Fibroblast of lung (primary cell): Measurements from ENCODE around the gene ATXN1. TPM values are rescaled to one million over a fixed set of nuclear protein-coding genes. Genes with fewer than 3 reads are reported as not detected.

ENCODE experiments used
- DNase-seq, 2 donors: peaks; one replicate each; pipeline versions ENCODE4 v3.0.0 to v3.0.0-alpha.2; 2010; ENCODE audit warnings: low read depth in 2 of 2
- H2AFZ ChIP-seq: 2 replicates; pipeline ENCODE4 v1.5.1; 2012; ENCODE audit warnings: low read length, control low read depth, inconsistent platforms
- H3K27ac ChIP-seq: 2 replicates; pipeline ENCODE4 v1.5.1; 2011; ENCODE audit warnings: low read length, control low read depth; ENCODE audit not compliant: insufficient read depth
- H3K27me3 ChIP-seq: 2 replicates; pipeline ENCODE4 v1.5.1; 2011; ENCODE audit warnings: mild to moderate bottlenecking, low read length; ENCODE audit not compliant: control insufficient read depth, insufficient read depth
- H3K36me3 ChIP-seq: 2 replicates; pipeline ENCODE4 v1.5.1; 2011; ENCODE audit warnings: low read length; ENCODE audit not compliant: control insufficient read depth, insufficient read depth
- H3K4me1 ChIP-seq: 2 replicates; pipeline ENCODE4 v1.5.1; 2011; ENCODE audit warnings: low read length; ENCODE audit not compliant: control insufficient read depth, insufficient read depth; ENCODE audit errors: extremely low read depth
- H3K4me2 ChIP-seq: 2 replicates; pipeline ENCODE4 v1.5.1; 2011; ENCODE audit warnings: low read length, control low read depth; ENCODE audit not compliant: insufficient read depth; ENCODE audit errors: extremely low read depth
- H3K4me3 ChIP-seq, 4 experiments: fragments of 200-600 bp in 1 of 4; sonication (generic) in 1 of 4; replicated peaks in 1 of 4; 2 replicates each; pipeline ENCODE4 v1.5.1; 2011 to 2016; ENCODE audit warnings: low read length in 4 of 4, low read depth in 3 of 4, mild to moderate bottlenecking in 3 of 4, control low read depth in 2 of 4, inconsistent platforms in 1 of 4, mixed read lengths in 1 of 4; ENCODE audit not compliant: insufficient read depth in 1 of 4; ENCODE audit errors: control extremely low read depth in 1 of 4
- H3K79me2 ChIP-seq: 2 replicates; pipeline ENCODE4 v1.5.1; 2012; ENCODE audit warnings: mild to moderate bottlenecking, low read length, inconsistent platforms; ENCODE audit not compliant: control insufficient read depth, insufficient read depth
- H3K9ac ChIP-seq: 2 replicates; pipeline ENCODE4 v1.5.1; 2011; ENCODE audit warnings: mild to moderate bottlenecking, low read length, control low read depth; ENCODE audit not compliant: insufficient read depth
- H3K9me3 ChIP-seq: 2 replicates; pipeline ENCODE4 v1.5.1; 2012; ENCODE audit warnings: low read depth, low read length; ENCODE audit not compliant: control insufficient read depth, insufficient read depth
- H4K20me1 ChIP-seq: 2 replicates; pipeline ENCODE4 v1.5.1; 2011; ENCODE audit warnings: low read length; ENCODE audit not compliant: control insufficient read depth, insufficient read depth; ENCODE audit errors: extremely low read depth
- EZH2 ChIP-seq: IDR thresholded peaks from 2 replicates; pipeline ENCODE4 v1.5.1; 2012; ENCODE audit warnings: low read length, control low read depth, mild to moderate bottlenecking; ENCODE audit errors: missing control alignments
- polyA plus RNA-seq, 2 donors: library from polyadenylated mRNA; depleted of rRNA in 1 of 2; stranded (reverse) in 1 of 2; unstranded in 1 of 2; fragments of >200 nt; gene quantifications; 2 replicates each; pipeline ENCODE4 v1.2.1, GENCODE V29; 2011 to 2012; ENCODE audit warnings: missing spikeins in 1 of 2
- total RNA-seq: library from RNA; depleted of rRNA; stranded (reverse); fragments of >200 nt; gene quantifications from 2 replicates; pipeline ENCODE4 v1.2.1, GENCODE V29; 2014
- TF ChIP-seq, protein P1 (sequence below), 2 donors: IDR thresholded peaks in 1 of 2; conservative IDR thresholded peaks in 1 of 2; 1 replicate in 1 of 2; 2 replicates in 1 of 2; pipeline ENCODE4 v1.5.1; 2011 to 2012; ENCODE audit warnings: low read length in 2 of 2, control low read depth in 1 of 2, inconsistent platforms in 1 of 2, low read depth in 1 of 2, mild to moderate bottlenecking in 1 of 2

The ATXN1 gene
- total and polyA plus RNA-seq, 2 donors (not counting 1 experiment from before 2014, with no cell fraction given), result 15.8 to 40.5 TPM

DNA sequence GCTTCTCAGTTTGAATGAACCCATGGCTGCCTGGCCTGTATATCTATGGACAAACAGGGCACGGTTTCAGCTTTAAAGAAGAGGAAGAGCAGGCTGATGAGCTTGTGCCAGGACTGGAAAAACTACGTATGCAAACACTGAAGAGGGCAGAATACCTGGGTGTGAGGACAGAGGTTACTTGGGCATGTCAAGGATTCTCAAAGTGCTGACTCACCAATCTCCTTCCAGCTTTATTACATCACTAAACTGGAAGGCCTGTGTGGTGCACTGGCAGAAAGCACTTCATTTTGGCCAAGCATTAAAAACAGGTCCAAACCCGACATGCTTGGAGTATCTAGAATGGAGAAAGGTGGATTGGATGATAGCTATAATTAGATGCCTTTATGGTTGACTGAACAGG, 427.7 kb downstream of the ATXN1 start:
- no peaks in the 10 kb centered on the region for H3K79me2 ChIP-seq
- no peaks in the 10 kb centered on the region for H4K20me1 ChIP-seq
- no peak overlapping the region for H2AFZ ChIP-seq
- TF ChIP-seq EZH2, result no peak
- TF ChIP-seq, protein P1, sequence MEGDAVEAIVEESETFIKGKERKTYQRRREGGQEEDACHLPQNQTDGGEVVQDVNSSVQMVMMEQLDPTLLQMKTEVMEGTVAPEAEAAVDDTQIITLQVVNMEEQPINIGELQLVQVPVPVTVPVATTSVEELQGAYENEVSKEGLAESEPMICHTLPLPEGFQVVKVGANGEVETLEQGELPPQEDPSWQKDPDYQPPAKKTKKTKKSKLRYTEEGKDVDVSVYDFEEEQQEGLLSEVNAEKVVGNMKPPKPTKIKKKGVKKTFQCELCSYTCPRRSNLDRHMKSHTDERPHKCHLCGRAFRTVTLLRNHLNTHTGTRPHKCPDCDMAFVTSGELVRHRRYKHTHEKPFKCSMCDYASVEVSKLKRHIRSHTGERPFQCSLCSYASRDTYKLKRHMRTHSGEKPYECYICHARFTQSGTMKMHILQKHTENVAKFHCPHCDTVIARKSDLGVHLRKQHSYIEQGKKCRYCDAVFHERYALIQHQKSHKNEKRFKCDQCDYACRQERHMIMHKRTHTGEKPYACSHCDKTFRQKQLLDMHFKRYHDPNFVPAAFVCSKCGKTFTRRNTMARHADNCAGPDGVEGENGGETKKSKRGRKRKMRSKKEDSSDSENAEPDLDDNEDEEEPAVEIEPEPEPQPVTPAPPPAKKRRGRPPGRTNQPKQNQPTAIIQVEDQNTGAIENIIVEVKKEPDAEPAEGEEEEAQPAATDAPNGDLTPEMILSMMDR (conservative IDR thresholded peaks at IDR 0.05 in 1 of 2, IDR thresholded peaks at IDR 0.05 in 1 of 2; ENCODE audit: low read depth in 1 of 2, low read length in 2 of 2), result no peak
- no peak overlapping the region for H3K9ac ChIP-seq
- no peak overlapping the region for H3K4me2 ChIP-seq
- H3K27me3 ChIP-seq, result no peaks in the 10 kb centered on the region
- H3K27ac ChIP-seq, result no peak overlapping the region
- peak; percentile 46 to 88 for DNase-seq
- no peaks in the 10 kb centered on the region for H3K36me3 ChIP-seq
- peaks cover 55% of the 10 kb centered on the region for H3K4me1 ChIP-seq
- H3K9me3 ChIP-seq, result no peaks in the 10 kb centered on the region
- H3K4me3 ChIP-seq, result no peak overlapping the region

DNA sequence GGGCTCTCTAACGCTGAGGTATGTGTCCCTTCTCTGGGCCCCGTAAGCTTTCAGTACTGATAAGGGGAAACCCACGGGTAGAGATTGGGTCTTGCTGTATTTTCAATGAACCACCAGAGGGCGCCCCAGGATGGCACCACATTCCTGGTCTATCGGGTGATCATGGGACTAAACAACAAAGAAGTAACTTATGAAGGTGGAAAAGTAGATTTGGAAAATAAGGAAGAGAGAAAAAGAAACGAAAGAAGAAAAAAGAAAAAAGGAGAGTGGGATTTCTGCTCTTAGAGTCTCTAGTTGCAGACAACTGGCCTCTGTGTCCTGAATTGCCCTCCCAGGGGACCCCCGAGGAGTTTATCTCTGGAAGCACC, 429.1 kb downstream of the ATXN1 start:
- H4K20me1 ChIP-seq, result no peaks in the 10 kb centered on the region
- H3K9ac ChIP-seq, result no peak overlapping the region
- no peaks in the 10 kb centered on the region for H3K9me3 ChIP-seq
- H3K36me3 ChIP-seq, result peaks cover 1% of the 10 kb centered on the region
- H3K4me2 ChIP-seq, result peak overlapping the region; percentile 13
- peaks cover 42% of the 10 kb centered on the region for H3K4me1 ChIP-seq
- no peaks in the 10 kb centered on the region for H3K79me2 ChIP-seq
- DNase-seq, result peak; percentile 65 to 79
- no peak for TF ChIP-seq EZH2
- TF ChIP-seq, protein P1 (conservative IDR thresholded peaks at IDR 0.05 in 1 of 2, IDR thresholded peaks at IDR 0.05 in 1 of 2; ENCODE audit: low read depth in 1 of 2, low read length in 2 of 2), result peak; percentile 88 to 93
- H3K27ac ChIP-seq, result peak overlapping the region; percentile 5
- H3K4me3 ChIP-seq, result no peak overlapping the region
- no peaks in the 10 kb centered on the region for H3K27me3 ChIP-seq
- no peak overlapping the region for H2AFZ ChIP-seq

DNA sequence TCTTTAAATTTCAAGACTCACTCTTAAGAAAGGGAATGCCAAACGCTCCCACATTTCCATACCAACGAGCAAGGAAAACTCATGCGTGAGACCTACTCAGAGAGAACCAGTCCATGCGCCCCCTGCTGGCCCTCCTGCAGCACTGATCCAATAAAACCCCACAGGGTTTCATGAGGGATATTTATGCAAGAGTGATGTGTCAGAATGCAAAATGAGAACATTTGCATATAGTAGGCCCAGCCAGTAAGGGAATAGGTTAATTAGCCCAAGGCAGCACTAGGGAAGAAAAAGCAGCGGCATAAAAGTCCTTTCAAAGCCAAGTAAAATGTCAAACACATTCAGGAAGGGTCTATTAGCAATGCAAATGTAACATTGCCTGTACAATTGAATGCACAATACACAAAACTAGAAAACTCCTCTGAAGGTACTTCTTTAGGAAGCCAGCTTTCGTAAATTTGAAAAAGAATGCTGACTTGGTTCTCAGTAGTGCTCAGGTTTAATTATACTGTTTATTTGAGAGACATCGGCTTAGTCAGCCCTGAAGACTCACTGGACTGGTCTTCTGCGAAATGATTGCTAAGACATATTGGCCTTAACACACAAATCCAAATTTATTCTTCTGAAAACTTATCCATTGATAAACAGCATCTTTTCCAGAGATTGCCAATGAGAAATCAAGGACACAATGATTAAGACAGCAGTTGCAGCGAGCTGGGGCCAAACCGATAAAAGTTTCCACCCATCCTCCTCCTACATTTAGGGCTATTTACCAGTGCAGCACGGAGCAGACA, 429.7 kb downstream of the ATXN1 start:
- no peak overlapping the region for H2AFZ ChIP-seq
- no peaks in the 10 kb centered on the region for H4K20me1 ChIP-seq
- DNase-seq, result peak; percentile 73 to 83
- no peaks in the 10 kb centered on the region for H3K9me3 ChIP-seq
- TF ChIP-seq, protein P1 (conservative IDR thresholded peaks at IDR 0.05 in 1 of 2, IDR thresholded peaks at IDR 0.05 in 1 of 2; ENCODE audit: low read depth in 1 of 2, low read length in 2 of 2), result peak; percentile 90 to 99
- TF ChIP-seq EZH2, result no peak
- no peak overlapping the region for H3K9ac ChIP-seq
- peaks cover 6% of the 10 kb centered on the region for H3K36me3 ChIP-seq
- H3K27ac ChIP-seq, result peak overlapping the region; percentile 5
- no peaks in the 10 kb centered on the region for H3K27me3 ChIP-seq
- no peaks in the 10 kb centered on the region for H3K79me2 ChIP-seq
- H3K4me1 ChIP-seq, result peaks cover 37% of the 10 kb centered on the region
- peak overlapping the region; percentile 13 for H3K4me2 ChIP-seq
- H3K4me3 ChIP-seq, result no peak overlapping the region
